ENCODE measurements around the gene WDR62.
A peak's percentile ranks its signal among the peaks of the same experiment; 100 is the strongest.

Gene WDR62

DNA sequence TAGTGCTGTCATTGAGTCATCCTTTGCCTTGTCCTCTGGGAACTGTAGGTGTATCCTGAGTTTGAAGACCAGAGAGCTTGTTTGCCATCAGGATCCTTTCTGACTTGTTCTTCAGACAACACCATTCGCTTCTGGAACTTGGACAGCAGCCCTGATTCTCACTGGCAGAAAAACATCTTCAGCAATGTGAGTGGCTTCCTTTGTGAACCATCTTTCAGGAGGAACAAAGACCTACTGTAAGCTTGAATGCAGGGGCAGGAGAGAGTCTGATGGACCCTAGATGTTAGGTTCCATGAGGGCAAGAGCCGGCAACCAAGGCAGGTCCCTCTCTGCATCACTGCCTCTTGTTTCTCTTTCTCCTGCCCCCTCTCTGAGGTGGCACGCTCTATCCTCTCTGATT, 26.7 kb downstream of the WDR62 start:
- peak; percentile 97 for DNase-seq (ENCODE audit: low spot score)

DNA sequence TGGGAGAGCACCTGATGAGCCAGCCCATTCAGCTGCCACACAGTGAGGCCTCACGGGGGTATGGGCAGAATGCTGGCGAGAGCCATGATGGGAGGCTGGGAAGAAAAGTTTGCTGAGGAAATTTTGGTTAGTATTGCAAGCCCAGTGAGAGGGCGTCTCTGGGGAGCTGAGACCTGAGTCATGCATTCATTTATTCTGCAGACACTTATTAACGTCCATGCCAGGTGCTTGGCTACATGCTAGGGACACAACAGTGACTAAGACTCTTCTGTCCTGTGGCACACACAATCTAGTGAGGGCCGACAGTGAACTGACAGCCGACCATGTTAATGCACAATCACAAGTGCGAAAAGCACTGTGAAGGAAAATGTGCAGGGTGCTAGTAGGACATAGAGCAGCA, 27.2 kb downstream of the WDR62 start:
- no peak for DNase-seq (ENCODE audit: low spot score)

DNA sequence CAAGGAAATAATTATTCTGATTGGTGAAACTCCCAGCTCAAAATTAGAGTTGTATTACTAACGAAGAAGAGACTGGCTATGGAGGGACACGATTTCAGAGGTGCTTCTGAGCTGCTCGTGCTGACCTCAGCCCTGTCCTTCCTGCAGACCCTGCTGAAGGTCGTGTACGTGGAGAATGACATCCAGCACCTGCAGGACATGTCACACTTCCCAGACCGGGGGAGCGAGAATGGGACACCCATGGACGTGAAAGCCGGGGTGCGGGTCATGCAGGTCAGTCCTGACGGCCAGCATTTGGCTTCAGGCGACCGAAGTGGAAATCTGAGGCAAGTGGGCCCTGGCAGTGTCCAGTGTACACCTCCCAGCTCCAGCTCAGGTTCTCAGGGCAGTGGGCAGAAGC, 28.2 kb downstream of the WDR62 start:
- no peak for DNase-seq (ENCODE audit: low spot score)

DNA sequence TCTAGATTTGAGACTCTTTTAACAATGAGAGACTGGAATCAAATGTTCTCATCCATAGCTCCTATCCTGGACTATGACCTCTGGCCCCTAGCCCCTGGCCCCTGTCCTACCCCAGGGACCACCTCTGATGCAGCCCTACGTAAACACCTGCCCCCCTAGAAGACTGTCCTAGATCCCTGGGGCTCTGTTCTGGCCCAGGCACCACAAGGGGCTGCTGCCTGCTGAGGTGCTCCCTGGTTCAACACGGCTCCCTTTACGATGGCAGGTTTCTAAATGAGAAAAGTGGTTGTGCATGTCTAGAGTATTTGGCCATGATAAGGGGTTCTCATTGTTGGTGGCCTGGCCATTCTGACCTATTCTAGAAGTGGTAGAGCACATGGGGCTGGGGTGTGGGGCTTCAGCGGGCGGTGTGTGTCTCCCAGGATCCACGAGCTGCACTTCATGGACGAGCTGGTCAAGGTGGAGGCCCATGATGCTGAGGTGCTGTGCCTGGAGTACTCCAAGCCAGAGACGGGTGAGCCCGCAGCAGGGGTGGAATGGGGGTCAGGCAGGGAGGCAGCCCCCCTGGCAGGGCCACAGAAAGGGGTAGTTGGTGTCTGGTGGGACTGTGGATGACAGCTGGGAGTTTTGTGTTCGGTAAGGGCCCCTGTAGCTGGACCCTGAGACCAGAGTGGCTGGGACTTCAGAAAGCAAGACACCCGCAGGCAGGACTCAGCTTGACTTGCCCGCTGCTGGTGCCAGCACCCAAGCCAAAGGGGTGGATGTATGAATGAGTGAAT, 29.7 kb downstream of the WDR62 start:
- DNase-seq (ENCODE audit: low spot score), result no peak

DNA sequence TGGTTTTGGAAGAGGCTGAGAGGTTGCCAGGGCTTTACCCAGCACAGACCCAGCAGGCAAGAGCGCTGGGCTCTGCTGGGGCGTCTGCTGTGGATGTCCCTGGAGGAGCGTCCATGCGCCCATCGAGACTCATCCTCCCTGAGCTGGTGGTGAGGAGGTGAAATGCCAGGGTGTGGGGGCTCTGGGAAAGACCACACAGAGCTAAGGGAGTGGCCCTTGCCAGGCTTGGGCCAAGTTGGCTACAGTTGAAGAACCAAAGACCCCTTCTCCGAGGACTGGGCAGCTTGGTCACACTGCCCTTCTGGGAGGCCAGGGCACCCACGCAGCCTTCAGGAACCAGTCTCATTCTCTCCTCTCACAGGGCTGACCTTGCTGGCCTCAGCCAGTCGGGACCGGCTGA, 31.6 kb downstream of the WDR62 start:
- DNase-seq (ENCODE audit: low spot score), result no peak

DNA sequence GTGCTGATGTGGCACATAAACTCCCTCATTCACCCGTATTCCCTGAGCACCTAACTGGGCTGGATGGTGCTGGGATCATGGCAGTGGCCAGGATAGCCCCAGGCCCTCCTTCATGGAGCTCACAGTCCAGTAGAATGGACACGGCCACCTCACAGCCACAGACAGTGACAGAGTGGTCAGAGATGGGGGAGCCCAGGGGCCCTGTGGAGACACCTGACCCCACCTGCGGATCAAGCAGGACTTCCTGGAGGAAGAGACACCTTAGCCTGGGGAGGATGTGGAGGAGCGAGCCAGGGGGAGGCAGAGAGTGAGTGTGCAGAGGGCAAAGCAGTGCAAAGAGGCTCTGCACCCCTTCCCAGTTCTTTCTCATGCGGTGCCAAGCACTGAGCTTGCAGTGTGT, 35.1 kb downstream of the WDR62 start:
- no peak for DNase-seq (ENCODE audit: low spot score)

DNA sequence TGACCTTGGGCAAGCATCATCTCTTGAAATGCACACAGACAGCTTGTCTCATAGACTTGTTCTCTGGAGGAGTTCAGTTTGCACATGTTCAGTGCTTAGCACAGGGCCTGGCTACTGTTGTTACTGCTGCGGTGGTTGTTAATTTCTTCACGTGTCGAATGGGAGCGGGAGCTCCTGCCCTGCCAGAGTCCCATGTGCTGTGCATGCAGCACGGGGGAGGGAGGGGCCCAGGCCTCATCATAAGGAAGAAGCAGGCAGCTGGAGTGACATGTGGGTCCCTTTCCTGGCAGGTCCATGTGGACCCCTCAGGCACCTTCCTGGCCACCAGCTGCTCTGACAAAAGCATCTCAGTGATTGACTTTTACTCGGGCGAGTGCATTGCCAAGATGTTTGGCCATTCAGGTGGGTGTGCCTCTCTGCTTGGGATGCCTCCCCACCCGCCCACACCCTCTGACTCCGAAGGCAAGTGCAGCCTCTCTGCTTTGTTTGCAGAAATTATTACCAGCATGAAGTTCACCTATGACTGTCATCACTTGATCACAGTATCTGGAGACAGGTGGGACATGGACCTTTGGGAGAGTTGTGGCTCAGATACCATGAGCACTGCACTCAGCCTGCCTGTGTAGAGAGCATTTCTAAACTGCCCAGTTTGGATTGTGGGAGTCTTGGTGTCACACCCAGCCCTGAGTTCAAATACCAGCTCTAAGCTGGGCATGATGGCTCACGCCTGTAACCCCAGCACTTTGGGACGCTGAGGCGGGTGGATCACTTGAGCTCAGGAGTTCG, 36.4 kb downstream of the WDR62 start:
- DNase-seq (ENCODE audit: low spot score), result no peak

DNA sequence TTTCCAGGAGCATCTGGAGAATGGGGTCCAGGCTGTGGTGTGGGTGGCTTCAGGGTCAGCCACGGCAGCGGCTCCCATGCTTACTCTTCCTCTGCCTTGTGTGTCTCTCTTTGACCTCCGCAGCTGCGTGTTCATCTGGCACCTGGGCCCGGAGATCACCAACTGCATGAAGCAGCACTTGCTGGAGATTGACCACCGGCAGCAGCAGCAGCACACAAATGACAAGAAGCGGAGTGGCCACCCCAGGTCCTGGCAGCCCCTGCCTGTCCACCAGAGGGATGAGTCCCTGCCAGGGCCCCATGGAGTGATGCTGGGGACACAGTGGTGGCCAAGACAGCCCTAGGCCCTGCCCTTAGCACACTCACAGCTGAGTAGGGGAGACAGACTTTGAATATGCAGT, 37.9 kb downstream of the WDR62 start:
- no peak for DNase-seq (ENCODE audit: low spot score)

DNA sequence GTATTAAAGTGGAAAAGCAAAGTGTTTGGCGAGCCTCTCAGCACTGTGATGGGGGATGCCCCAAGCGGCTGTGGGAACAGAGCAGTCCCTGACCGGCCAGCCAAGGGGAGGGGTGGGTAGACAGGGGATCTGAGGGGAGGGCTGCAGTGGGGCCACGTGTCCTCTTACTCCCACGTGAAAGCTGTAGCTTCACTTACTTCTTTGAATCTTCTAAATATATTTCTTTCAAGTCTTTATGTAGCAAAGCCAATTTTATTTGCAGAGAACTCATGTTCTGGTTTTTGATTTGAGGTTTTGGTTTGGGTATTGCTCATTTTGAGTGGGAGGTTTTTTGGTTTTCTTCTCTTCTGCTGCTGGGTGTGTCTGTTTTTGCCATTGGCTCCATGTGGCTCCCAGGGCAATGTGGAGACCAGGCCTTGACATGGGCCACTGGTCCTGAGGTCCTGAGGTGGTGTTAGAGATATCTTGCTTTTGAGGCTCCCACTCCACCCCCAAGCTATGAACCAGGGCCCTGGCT, 38.5 kb downstream of the WDR62 start:
- no peak for DNase-seq (ENCODE audit: low spot score)

DNA sequence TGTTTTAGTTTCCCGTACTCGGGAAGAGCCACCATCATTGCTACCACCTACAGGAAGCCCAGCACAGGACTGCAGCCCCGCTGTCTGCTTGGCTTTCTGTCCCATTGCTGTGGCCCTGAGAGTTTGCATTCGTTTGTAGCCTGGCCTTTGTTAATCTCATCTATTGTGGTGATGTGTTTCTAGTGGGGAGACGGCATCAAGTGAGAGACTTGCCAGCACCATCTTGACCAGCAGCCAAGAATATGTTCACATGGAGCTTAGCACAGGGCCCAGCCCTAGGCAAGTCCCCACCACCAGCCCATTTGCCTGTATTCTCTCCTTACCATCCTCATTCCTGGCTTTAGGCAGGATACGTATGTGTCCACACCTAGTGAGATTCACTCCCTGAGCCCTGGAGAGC, 39.0 kb downstream of the WDR62 start:
- DNase-seq (ENCODE audit: low spot score), result peak; percentile 85

DNA sequence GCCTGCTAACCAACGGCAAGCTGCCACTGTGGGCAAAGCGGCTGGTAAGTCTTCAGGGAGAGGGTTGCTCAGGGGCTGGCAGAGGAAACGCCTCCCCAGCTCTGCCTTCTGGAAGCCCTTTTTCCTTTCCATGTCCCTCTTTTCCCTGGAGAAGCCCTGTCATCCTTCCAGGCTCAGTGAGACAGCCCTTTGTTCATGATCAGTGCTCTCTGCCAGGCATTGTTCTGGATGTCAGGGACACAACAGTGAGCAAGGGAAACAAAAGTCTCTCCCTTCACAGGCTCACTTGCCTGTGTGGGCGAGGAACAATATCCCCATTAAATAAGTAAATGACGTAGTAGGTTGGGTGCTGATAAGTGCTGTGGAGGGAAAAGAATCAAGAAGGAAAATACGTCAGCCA, 42.3 kb downstream of the WDR62 start:
- DNase-seq (ENCODE audit: low spot score), result peak; percentile 99

DNA sequence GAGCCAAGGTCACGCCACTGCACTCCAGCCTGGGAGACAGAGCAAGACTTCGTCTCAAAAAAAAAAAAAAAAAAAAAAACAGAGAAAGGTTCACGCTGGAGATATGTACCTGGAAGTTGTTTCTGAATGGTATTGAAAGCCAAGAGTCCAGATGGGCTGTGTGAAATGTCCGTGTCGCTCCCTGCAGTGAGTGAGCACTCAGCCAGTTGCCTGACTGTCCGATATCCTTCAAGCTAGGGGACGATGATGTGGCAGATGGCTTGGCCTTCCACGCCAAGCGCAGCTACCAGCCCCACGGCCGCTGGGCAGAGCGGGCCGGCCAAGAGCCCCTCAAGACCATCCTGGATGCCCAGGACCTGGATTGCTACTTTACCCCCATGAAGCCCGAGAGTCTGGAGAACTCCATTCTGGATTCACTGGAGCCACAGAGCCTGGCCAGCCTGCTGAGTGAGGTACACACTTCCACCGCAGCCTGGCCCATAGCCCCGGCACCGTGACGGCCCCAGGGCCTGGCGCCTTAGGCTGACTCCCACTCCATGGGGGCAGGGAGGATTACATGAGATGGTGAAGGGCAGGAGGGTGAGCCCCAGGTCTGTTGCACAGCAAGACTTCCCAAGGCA, 44.6 kb downstream of the WDR62 start:
- no peak for DNase-seq (ENCODE audit: low spot score)

DNA sequence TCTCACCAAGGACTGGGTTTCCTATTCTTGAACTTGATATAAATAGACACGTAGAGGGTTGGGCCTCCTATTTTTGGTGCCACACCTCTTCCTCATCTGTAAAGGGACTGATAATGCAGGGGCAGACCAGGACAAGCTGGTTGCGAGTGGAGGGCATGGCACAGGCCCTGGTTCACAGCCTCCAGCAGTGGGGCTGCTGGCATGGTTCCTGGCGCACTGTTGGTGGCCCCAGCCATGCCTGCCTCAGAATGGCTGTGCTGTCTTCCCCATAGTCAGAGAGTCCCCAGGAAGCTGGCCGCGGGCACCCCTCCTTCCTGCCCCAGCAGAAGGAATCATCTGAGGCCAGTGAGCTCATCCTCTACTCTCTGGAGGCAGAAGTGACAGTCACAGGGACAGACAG, 45.8 kb downstream of the WDR62 start:
- DNase-seq (ENCODE audit: low spot score), result no peak

DNA sequence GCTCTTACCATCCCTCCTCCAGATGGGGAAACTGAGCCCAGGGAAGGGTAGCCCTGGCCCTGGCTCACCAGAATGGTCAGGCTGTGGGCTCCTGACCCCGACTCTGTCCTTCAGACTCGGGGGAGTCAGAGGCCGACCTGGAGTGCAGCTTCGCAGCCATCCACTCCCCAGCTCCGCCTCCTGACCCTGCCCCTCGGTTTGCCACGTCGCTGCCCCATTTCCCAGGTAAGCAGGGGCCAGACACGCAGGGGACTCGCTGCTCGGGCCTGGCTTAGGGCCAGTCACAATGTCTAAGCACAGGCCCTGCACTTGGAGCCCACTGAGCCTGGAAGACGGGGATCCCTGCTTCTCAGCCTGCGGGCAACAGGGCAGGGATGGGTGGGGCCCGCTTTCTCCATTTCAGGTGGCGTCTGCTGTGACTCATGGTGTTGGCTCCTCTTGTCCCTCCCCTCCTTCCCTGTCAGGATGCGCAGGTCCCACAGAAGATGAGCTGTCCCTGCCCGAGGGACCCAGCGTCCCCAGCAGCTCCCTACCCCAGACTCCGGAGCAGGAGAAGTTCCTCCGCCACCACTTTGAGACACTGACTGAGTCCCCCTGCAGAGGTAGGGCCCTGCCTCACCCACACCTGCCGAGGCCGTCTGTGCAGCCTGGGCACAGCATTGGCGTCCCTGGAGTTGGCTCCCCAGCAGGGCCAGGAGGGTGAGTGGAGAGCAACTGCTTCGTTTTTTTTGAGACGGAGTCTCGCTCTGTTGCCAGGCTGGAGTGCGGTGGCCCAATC, 47.0 kb downstream of the WDR62 start:
- no peak for DNase-seq (ENCODE audit: low spot score)

DNA sequence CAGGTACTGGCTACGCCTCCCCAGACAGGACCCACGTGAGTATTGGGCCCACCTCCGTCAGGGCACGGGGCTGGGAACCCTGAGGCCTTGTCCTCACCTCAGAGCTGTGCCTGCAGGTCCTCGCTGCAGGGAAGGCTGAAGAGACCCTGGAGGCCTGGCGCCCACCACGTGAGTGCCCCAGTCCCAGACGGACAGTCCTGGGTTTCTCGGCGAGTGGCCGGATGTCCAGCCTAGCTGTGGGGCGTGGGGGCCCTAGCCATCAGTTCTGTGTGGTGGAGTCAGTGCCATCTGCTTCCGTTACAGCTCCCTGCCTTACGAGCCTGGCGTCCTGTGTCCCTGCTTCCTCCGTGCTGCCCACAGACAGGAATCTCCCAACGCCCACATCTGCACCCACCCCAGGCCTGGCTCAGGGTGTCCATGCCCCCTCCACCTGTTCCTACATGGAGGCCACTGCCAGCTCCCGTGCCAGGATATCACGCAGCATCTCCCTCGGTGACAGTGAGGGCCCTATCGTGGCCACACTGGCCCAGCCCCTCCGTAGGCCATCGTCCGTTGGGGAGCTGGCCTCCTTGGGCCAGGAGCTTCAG, 48.4 kb downstream of the WDR62 start:
- no peak for DNase-seq (ENCODE audit: low spot score)

DNA sequence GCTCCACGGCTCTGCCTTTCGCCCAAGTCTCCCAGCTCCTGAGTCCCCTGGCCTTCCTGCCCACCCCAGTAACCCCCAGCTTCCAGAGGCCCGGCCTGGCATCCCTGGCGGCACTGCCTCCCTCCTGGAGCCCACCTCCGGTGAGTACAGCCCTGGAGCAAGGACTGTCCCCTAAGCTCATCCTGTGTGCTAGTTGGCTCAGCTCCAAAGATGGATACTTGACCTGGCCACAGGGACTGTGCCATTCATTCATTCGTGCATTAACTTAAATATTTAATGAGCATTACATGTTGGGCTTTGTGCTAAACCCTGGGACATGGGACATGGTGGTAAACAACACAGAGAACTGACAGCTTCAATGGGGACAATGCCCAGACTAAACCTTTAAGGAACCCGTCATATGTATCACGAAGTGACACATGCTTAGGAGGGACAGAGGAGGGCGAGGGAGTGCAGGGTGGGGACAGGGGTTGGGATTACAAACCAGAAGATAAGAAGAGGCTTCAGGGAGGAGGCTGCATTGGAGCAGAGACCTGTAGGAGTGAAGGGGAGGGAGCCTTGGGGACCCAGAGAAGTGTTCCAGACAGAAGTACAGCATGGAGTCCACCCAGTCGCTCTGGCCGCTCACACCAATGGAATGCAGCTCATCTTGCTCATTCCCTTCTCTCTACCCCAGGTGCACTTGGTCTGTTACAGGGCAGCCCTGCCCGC, 49.3 kb downstream of the WDR62 start:
- DNase-seq (ENCODE audit: low spot score), result no peak

DNA sequence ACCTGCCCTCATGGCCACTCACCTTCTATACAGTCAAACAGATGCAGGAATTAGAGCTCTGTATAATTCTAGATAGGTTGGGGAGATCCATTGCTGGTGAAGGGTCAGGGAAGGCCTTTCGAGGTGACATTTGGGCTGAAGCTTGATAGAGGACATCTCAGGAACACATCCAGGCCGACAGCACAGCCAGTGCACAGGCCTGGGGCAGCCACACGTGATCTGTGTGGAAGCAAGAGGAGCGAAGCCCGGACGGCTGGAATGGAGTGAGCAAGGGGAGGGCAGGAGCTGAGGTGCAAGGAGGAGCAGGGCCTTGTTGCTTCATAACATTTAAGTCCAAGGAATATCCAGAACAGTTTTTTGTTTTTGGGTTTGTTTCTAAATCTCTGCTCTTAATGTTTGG, 51.7 kb downstream of the WDR62 start:
- no peak for DNase-seq (ENCODE audit: low spot score)

DNA sequence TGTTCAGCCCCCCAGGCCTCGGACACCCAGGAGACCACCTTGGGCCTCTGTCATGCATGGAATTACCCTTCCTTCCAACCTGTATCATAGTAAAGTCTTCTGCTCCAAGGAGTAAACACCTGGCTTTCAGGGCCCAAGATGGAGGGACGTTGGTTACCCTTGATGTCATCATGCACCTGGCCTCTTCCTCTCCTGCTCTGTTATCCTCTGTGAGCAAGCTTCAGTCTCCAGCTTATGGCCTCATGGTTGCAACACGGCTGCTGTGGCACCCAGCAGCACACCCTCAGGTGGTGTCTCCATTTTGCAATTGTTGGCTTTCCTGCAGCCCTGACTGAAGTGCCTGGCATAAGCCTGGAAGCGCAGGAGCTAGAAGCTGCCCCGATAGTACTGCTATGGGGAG, 52.3 kb downstream of the WDR62 start:
- no peak for DNase-seq (ENCODE audit: low spot score)

DNA sequence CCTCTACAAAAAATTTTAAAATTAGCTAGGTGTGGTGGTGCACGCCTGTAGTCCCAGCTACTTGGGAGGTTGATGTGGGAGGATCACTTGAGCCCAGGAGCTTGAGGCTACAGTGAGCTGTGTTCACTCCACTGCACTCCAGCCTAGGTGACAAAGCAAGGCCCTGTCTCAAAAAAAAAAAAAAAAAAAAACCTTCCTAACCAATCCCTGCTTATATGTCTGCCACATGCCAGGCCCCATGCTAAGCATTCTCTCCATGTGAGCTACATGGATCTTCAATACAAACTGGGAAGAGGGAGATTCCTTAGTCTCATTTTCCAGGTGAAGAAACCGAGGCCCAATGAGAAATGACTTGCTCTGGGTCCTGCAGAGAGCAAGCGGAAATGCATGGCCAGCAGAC, 54.0 kb downstream of the WDR62 start:
- no peak for DNase-seq (ENCODE audit: low spot score)

DNA sequence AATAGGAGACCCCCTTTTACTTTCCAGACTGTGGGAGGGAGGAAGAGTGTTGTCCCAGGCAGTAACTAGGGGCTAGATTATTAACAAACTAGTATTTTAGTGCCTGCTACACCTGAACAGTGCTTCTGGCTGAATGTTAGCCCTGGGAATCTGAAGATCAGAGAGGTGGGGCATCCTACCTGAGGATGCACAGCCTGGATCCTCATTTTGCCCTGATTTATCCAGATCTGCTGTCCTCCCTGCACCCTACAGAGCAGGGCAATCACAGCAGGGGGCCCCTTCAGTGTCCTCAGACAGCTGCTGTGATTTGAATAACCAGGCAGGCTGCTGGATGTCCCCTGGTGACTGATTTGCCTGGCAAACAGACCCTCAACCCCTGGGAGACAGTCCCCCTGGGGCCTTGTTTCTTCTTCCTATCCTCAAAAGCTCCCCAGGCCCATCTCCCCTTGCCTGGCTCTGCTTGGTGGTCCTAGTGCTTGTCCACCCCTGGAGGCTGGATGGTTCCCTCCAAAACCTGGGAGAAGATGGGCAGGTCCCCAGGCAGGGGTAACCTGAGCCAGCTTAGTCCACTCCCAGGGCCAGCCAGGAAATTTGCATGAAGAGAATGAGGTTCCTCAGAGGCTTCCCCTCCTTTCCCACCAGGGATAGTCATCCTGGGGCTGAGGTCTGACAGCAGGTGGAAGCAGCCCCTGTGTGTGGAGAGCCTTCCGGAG, 55.9 kb downstream of the WDR62 start, which contains the start of gene OVOL3:
OVOL3 (plus strand) TSS at position 657 of the 713 bp plus-strand sequence. CDS start 60 bp downstream, outside the sequence.
- no peak for DNase-seq (ENCODE audit: low spot score)

Measured in pons (tissue), 1 donor.